GM12878 (cell line): ENCODE results near the gene IMMP2L. TPM values are rescaled to one million over a fixed set of nuclear protein-coding genes. Genes with fewer than 3 reads are reported as not detected.

ENCODE experiments used
- ATAC-seq: fragments of 200-7000 bp; cut with Tn5 transposase; 3 replicates; pipeline ENCODE4 v1.9.1; 2020; ENCODE audit warnings: mild to moderate bottlenecking, moderate library complexity
- BruUV-seq: library from RNA; stranded (reverse); fragments of 400-500 nt; replicated peaks from 2 replicates; lab custom pipeline; 2021; lab: Mats Ljungman, UMichigan
- CTCF ChIA-PET: fragments of 300-600 bp; sonication (Branson Sonifier 250); formaldehyde crosslinking; extraction: SDS; loops from one replicate; lab custom pipeline; 2021; ENCODE audit warnings: inconsistent platforms; lab: Yijun Ruan, JAX
- POLR2A ChIA-PET: fragments of 350-600 bp; formaldehyde crosslinking; extraction: SDS; loops from one replicate; lab custom pipeline; 2021; ENCODE audit warnings: inconsistent platforms; lab: Charles Lee
- RAD21 ChIA-PET: fragments of 300-600 bp; sonication (Branson Sonifier 250); formaldehyde crosslinking; loops from one replicate; lab custom pipeline; 2023; ENCODE audit warnings: antibody characterized with exemption; ENCODE audit not compliant: unreplicated experiment; lab: Charles Lee
- SMC1A ChIA-PET: fragments of 300-600 bp; sonication (Branson Sonifier 250); formaldehyde crosslinking; loops from one replicate; lab custom pipeline; 2023; ENCODE audit not compliant: unreplicated experiment, uncharacterized antibody; lab: Charles Lee
- DNase-seq: peaks from one replicate; pipeline ENCODE4 v3.0.0-alpha.2; 2011; ENCODE audit warnings: low read depth, low spot score
- FAIRE-seq: peaks from 3 replicates; lab custom pipeline; 2011; peaks lifted over from hg19 to GRCh38; lab: Jason Lieb, UNC
- H2AFZ ChIP-seq: 2 replicates; pipeline ENCODE4 v1.6.0; 2011; ENCODE audit warnings: low read depth, low read length, control low read depth; ENCODE audit not compliant: control insufficient read depth
- H3K27ac ChIP-seq: 2 replicates; pipeline ENCODE4 v1.5.1; 2011; ENCODE audit warnings: control low read depth; ENCODE audit not compliant: control insufficient read depth, insufficient read depth
- H3K27me3 ChIP-seq, 2 experiments: replicated peaks in 1 of 2; 2 replicates each; pipeline versions ENCODE4 v1.6.0 to v1.6.1; 2011; ENCODE audit warnings: low read length in 1 of 2; ENCODE audit not compliant: control insufficient read depth in 2 of 2, insufficient read depth in 2 of 2
- H3K36me3 ChIP-seq, 2 experiments: 2 replicates each; pipeline ENCODE4 v1.5.1; 2011; ENCODE audit warnings: low read length in 1 of 2; ENCODE audit not compliant: control insufficient read depth in 2 of 2, insufficient read depth in 2 of 2
- H3K4me1 ChIP-seq: 2 replicates; pipeline ENCODE4 v1.6.1; 2011; ENCODE audit warnings: mild to moderate bottlenecking, low read length, moderate library complexity, mixed read lengths; ENCODE audit not compliant: control insufficient read depth, insufficient read depth
- H3K4me2 ChIP-seq: 2 replicates; pipeline ENCODE4 v1.6.0; 2011; ENCODE audit warnings: control low read depth; ENCODE audit not compliant: control insufficient read depth, insufficient read depth
- H3K4me3 ChIP-seq: fragments of 200-600 bp; sonication (generic); 2 replicates; pipeline ENCODE4 v1.5.1; 2016
- H3K79me2 ChIP-seq: 2 replicates; pipeline ENCODE4 v1.6.0; 2011; ENCODE audit warnings: low read length; ENCODE audit not compliant: control insufficient read depth, insufficient read depth
- H3K9ac ChIP-seq: 2 replicates; pipeline ENCODE4 v1.8.0; 2011; ENCODE audit warnings: low read length, control low read depth, mixed read lengths; ENCODE audit not compliant: control insufficient read depth, insufficient read depth
- H3K9me3 ChIP-seq: replicated peaks from 3 replicates; pipeline ENCODE4 v1.5.1; 2011; ENCODE audit warnings: mild to moderate bottlenecking, low read length; ENCODE audit not compliant: control insufficient read depth, insufficient read depth
- H4K20me1 ChIP-seq: 2 replicates; pipeline ENCODE4 v1.6.0; 2011; ENCODE audit not compliant: control insufficient read depth, insufficient read depth
- BRCA1 ChIP-seq: IDR thresholded peaks from 2 replicates; pipeline ENCODE4 v1.6.1; 2011; ENCODE audit warnings: low read depth, low read length, improper control_type of control experiment
- CUX1 ChIP-seq: IDR thresholded peaks from 2 replicates; pipeline ENCODE4 v1.6.1; 2012; ENCODE audit warnings: improper control_type of control experiment, low read depth, low read length; ENCODE audit not compliant: insufficient replicate concordance
- HCFC1 ChIP-seq: fragments of 150-350 bp; IDR thresholded peaks from 2 replicates; pipeline ENCODE4 v1.6.1; 2014; ENCODE audit warnings: low read length
- MAX ChIP-seq: IDR thresholded peaks from 2 replicates; pipeline ENCODE4 v1.6.1; 2012; ENCODE audit warnings: low read depth, low read length, improper control_type of control experiment
- ZNF24 ChIP-seq: fragments of 450-650 bp; IDR thresholded peaks from 2 replicates; pipeline ENCODE4 v1.6.1; 2017; ENCODE audit warnings: antibody characterized with exemption, mild to moderate bottlenecking
- WGBS: methylation state at CpG from one replicate; pipeline ENCODE4 v1.1.6; 2016; ENCODE audit warnings: low lambda C conversion rate; ENCODE audit not compliant: insufficient replicate concordance, insufficient coverage; ENCODE audit errors: missing lambda C conversion rate; 5-methylcytosine and 5-hydroxymethylcytosine counted together
- in situ Hi-C: fragments of 300-500 bp; cut with MboI; formaldehyde crosslinking; loops from 9 replicates; pipeline ENCODE4 v1.14.3; 2018; ENCODE audit warnings: mixed read lengths
- intact Hi-C: fragments of 100-400 bp; cut with micrococcal nuclease; formaldehyde crosslinking; loops from one replicate; pipeline ENCODE4 v1.14.2; 2022; ENCODE audit not compliant: unreplicated experiment
- polyA plus RNA-seq, 11 experiments: library from polyadenylated mRNA; depleted of rRNA in 4 of 11; unstranded in 6 of 11; stranded (reverse) in 5 of 11; fragments of >200 nt; fragmentation: Nextera tagmentation in 4 of 11; fragmentation: Illumina TruSeq in 1 of 11; extraction: Ambion mirVana in 4 of 11; extraction: Trizol in 1 of 11; gene quantifications; 1 replicate in 1 of 11; 2 replicates in 10 of 11; pipeline versions ENCODE4 v1.2.1 to v1.2.3, GENCODE V29; 2011 to 2016; ENCODE audit warnings: inconsistent platforms in 2 of 11, missing spikeins in 2 of 11, low read depth in 1 of 11
- total RNA-seq, 4 experiments: library from RNA; depleted of rRNA in 3 of 4; stranded (reverse); fragments of >200 nt in 3 of 4; fragmentation: Illumina TruSeq in 1 of 4; extraction: Trizol in 1 of 4; gene quantifications; 2 replicates each; pipeline versions ENCODE4 v1.2.1 to v1.2.3, GENCODE V29; 2013 to 2021

IMMP2L gene
- total and polyA plus RNA-seq, 10 of the 15 experiments (the other 5 are each of a cell fraction or from before 2014, with no cell fraction given), result 12.6 to 46.3 (median 19.6) TPM

- ATAC-seq, result no peak
- no peak for TF ChIP-seq MAX
- 65% methylated on average over 1 of the region's 1 CpG for WGBS
- in situ Hi-C loops, result no loop called here
- intact Hi-C loops, result no loop called here
- Histone ChIP-seq H3K9me3 (no peaks in the 10 kb centered on the region), H3K4me3 (no peak overlapping the region), H3K79me2 (no peaks in the 10 kb centered on the region), H2AFZ (no peak overlapping the region), H3K27ac (no peak overlapping the region), H3K27me3 (no peaks in the 10 kb centered on the region), H3K36me3 (no peaks in the 10 kb centered on the region), H3K4me2 (no peak overlapping the region), H4K20me1 (no peaks in the 10 kb centered on the region), H3K9ac (no peak overlapping the region), H3K4me1 (no peaks in the 10 kb centered on the region)
- no peak for DNase-seq
- no peak for FAIRE-seq
- POLR2A ChIA-PET, result interaction anchor here (0.5 kb wide), 1 partner anchor 1903 kb away, joined by 5 read pairs; no protein-coding TSS in a partner anchor
- SMC1A ChIA-PET, result no interaction called here
- RAD21 ChIA-PET, result no interaction called here
- no TSS peak for BruUV-seq
- CTCF ChIA-PET, result no interaction called here
These were observed 690.4 kb downstream of the IMMP2L start for GRCh38 chr7:110871856-110872255.

- FAIRE-seq, result no peak
- Histone ChIP-seq H3K36me3 (no peaks in the 10 kb centered on the region), H3K27ac (no peak overlapping the region), H2AFZ (no peak overlapping the region), H3K4me3 (no peak overlapping the region), H4K20me1 (no peaks in the 10 kb centered on the region), H3K4me2 (no peak overlapping the region), H3K79me2 (no peaks in the 10 kb centered on the region), H3K4me1 (no peaks in the 10 kb centered on the region), H3K9me3 (no peaks in the 10 kb centered on the region), H3K9ac (no peak overlapping the region), H3K27me3 (no peaks in the 10 kb centered on the region)
- ChIA-PET SMC1A (interaction anchor here (0.8 kb wide), 1 partner anchor 244 kb away, joined by 3 read pairs; no protein-coding TSS in a partner anchor), RAD21 (no interaction called here), POLR2A (no interaction called here), CTCF (no interaction called here)
- in situ Hi-C loops, result no loop called here
- DNase-seq, result no peak
- intact Hi-C loops, result no loop called here
- 42% methylated on average over 6 of the region's 6 CpGs for WGBS
- no TSS peak for BruUV-seq
- ATAC-seq, result no peak
- TF ChIP-seq CUX1 (no peak), ZNF24 (no peak), HCFC1 (no peak), BRCA1 (no peak)
These were observed 691.4 kb downstream of the IMMP2L start for GRCh38 chr7:110870926-110871325.
